Activated CD8-positive, alpha-beta T cell treated with anti-CD3 and anti-CD28 coated beads, Interleukin-2, amount 10 ng/mL, durations not matched to agents 7 days and 5 days (primary cell): ENCODE results near the gene DCAF8L2. TPM values are rescaled to one million over a fixed set of nuclear protein-coding genes. Genes with fewer than 3 reads are reported as not detected.

Experiments used
- ATAC-seq: fragments of 150-1000 bp; cut with Tn5 transposase; one replicate; pipeline ENCODE4 v1.10.0; 2021; ENCODE audit warnings: moderate library complexity
- CTCF ChIA-PET: fragments of 350-600 bp; sonication (Branson Sonifier 250); formaldehyde crosslinking; loops from one replicate; lab custom pipeline; 2021; ENCODE audit warnings: antibody characterized with exemption; lab: Charles Lee
- POLR2A ChIA-PET: fragments of 350-600 bp; sonication (Branson Sonifier 250); formaldehyde crosslinking; loops from one replicate; lab custom pipeline; 2021; ENCODE audit warnings: antibody characterized with exemption; lab: Charles Lee
- DNase-seq: peaks from one replicate; pipeline ENCODE4 v3.0.0-alpha.2; 2020
- H3K27ac Mint-ChIP-seq: one replicate; pipeline ENCODE4 v1.8.0; 2021; ENCODE audit warnings: mild to moderate bottlenecking, mixed read lengths
- H3K27me3 Mint-ChIP-seq: one replicate; pipeline ENCODE4 v1.8.0; 2021; ENCODE audit warnings: low read depth, mixed read lengths
- H3K36me3 Mint-ChIP-seq: one replicate; pipeline ENCODE4 v1.8.0; 2021; ENCODE audit warnings: low read depth, mixed read lengths
- H3K4me1 Mint-ChIP-seq: one replicate; pipeline ENCODE4 v1.8.0; 2021; ENCODE audit warnings: low read depth, mixed read lengths
- H3K4me3 Mint-ChIP-seq: one replicate; pipeline ENCODE4 v1.8.0; 2021; ENCODE audit warnings: mild to moderate bottlenecking, mixed read lengths
- H3K9me3 Mint-ChIP-seq: one replicate; pipeline ENCODE4 v1.8.0; 2022; ENCODE audit warnings: mixed read lengths; ENCODE audit not compliant: insufficient read depth
- total RNA-seq, 2 experiments: library from RNA; stranded (reverse); gene quantifications; one replicate each; pipeline ENCODE4 v1.2.3, GENCODE V29; 2021

DCAF8L2 gene
- total RNA-seq, 2 experiments from 2014 or later: not detected

DNA sequence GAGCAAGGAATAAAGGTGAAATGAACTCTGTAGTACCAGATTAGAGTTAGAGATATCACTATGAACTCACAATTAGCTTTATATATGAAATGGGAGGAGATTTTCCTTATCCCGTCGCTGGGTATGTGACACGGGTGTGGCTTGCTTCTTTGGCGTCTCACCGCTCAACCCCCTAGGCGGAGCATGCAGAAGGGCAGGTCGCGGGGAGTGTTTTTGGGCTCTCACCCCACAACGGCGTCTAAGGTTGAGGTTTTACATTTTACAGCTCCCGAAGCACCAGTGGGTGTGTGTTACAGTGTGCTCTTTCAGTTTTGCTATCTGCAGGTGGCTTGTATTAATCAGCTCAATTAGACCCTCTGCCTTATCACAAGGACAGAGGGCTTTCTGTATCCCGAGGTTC lies 175.6 kb downstream of the DCAF8L2 start:
- Mint-ChIP-seq H3K36me3 (no peaks in the 10 kb centered on the region), H3K27ac (no peak overlapping the region), H3K4me1 (no peaks in the 10 kb centered on the region), H3K27me3 (no peaks in the 10 kb centered on the region), H3K4me3 (no peak overlapping the region), H3K9me3 (no peaks in the 10 kb centered on the region)
- ChIA-PET CTCF (no interaction called here), POLR2A (no interaction called here)
- DNase-seq: no peak
- ATAC-seq: no peak

DNA sequence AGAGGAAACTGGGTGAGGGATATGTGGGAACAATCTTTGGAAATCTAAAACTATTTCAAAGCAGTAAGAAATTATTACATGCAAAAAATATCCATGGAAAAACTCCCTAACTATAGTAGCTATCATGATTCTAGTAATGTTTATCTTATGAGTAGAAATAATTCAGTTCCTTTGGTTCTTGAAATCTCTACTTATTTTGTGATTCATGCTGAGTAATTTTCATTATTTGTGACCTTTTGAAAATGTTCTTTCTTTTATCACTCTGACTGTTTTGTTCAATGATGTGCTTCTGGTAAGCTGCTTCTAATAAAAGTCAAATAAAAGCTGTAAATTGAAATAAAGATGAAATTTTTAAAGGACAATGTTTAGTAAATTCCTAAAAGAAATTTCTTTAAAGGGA lies 177.2 kb downstream of the DCAF8L2 start:
- no peak overlapping the region for H3K27ac Mint-ChIP-seq
- DNase-seq: no peak
- ATAC-seq: no peak
- H3K36me3 Mint-ChIP-seq: no peaks in the 10 kb centered on the region
- ChIA-PET POLR2A (no interaction called here), CTCF (no interaction called here)
- H3K27me3 Mint-ChIP-seq: no peaks in the 10 kb centered on the region
- H3K4me3 Mint-ChIP-seq: no peak overlapping the region
- no peaks in the 10 kb centered on the region for H3K4me1 Mint-ChIP-seq
- H3K9me3 Mint-ChIP-seq: no peaks in the 10 kb centered on the region

DNA sequence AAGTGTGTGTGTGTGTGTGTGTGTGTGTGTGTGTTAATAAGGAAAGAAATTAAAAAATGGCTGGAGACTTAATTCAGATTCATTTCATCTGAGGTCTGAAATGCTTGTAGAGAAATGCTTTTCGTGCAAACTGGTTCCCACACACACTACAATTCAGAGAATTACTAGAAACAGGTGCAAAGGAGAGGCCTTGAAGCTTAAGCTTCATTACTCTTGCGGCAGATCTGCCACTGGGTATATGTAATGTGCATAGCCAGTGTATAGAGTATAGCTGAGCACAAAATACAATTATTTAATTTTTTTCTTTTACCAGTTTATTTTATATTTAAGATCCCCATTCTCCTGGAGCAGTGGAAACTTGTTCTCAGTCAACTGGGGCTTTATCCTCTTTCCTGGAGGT lies 185.8 kb downstream of the DCAF8L2 start:
- ATAC-seq (no peak), DNase-seq (no peak)
- no peaks in the 10 kb centered on the region for H3K27me3 Mint-ChIP-seq
- no peak overlapping the region for H3K4me3 Mint-ChIP-seq
- no peak overlapping the region for H3K27ac Mint-ChIP-seq
- CTCF ChIA-PET: no interaction called here
- no peaks in the 10 kb centered on the region for H3K4me1 Mint-ChIP-seq
- H3K36me3 Mint-ChIP-seq: no peaks in the 10 kb centered on the region
- no peaks in the 10 kb centered on the region for H3K9me3 Mint-ChIP-seq
- POLR2A ChIA-PET: no interaction called here

DNA sequence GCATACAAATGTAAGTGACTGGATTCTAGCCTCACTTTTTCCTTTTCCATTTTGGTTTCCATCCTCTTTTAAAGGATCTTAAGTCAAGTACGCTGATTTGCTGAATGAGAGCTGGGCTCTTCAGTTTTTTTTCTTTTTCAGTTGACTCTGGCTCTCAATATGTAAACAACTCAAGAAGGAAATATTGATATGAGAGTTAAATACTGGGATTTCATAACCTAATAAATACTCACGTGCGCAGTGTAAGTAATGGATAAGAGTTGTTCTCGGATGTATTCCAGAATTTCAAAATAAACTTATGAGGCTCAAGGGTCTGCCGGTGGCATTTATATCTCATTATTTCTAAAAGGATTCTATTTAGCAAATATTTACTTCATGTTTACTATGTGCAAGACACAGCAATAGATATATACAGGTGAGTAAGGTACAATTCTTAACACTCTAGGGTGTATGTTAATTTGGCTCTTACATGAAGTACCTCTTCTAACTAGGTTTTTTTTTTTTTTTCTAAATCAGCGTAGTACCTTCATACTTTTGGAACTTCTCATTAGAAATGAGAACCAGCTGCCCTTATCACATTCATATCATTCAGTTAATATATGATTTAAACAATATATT lies 206.6 kb downstream of the DCAF8L2 start:
- DNase-seq: no peak
- Mint-ChIP-seq H3K36me3 (no peaks in the 10 kb centered on the region), H3K4me3 (no peak overlapping the region), H3K27me3 (no peaks in the 10 kb centered on the region), H3K4me1 (no peaks in the 10 kb centered on the region), H3K27ac (no peak overlapping the region), H3K9me3 (no peaks in the 10 kb centered on the region)
- ChIA-PET CTCF (no interaction called here), POLR2A (no interaction called here)
- ATAC-seq: no peak

DNA sequence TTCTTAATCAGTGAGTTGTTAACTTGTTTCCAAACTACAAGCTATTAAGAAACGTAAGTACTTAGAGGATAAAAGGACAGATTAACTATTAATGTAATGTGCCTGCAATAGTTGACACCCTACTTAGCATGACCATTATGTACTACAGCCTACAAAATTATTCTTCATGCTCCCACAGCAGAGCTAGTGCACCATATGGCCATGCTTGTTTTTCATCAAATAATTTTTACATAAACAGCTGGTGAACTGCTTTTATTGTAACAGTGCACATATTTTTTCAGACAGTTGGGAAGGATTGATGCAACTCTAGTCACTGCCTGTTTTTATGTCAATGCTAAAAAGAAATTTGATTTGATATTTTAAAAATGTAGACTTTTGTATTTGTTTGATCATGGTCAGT lies 207.4 kb downstream of the DCAF8L2 start:
- DNase-seq (no peak), ATAC-seq (no peak)
- Mint-ChIP-seq H3K4me1 (no peaks in the 10 kb centered on the region), H3K4me3 (no peak overlapping the region), H3K36me3 (no peaks in the 10 kb centered on the region), H3K9me3 (no peaks in the 10 kb centered on the region), H3K27ac (no peak overlapping the region), H3K27me3 (no peaks in the 10 kb centered on the region)
- POLR2A ChIA-PET: no interaction called here
- CTCF ChIA-PET: no interaction called here

Other genes starting within 250 kb of the DCAF8L2 start
- gene PPP4R3C, start 127.0 kb upstream of the DCAF8L2 start, total RNA-seq: not detected
- gene MAGEB10, start 217.6 kb downstream of the DCAF8L2 start, total RNA-seq: not detected